K562 treated with DMSO at 1 percent for 4 hours (cell line): ENCODE measurements around the gene MPHOSPH8. TPM values are rescaled to one million over a fixed set of nuclear protein-coding genes. Genes with fewer than 3 reads are reported as not detected.

Experiments used
- total RNA-seq: library from RNA; unstranded; fragments of 300-600 nt; gene quantifications from 2 replicates; pipeline ENCODE4 v1.2.3, GENCODE V29; 2022; ENCODE audit not compliant: insufficient read depth

MPHOSPH8 gene
- 14.4 and 19.4 TPM in 2 replicates for total RNA-seq

GRCh38 chr13:19633479-19634255, at the start of gene MPHOSPH8:
Gene MPHOSPH8, plus strand, starts transcription at chr13:19633659. Its CDS starts 90 bp downstream, at chr13:19633749.

Other genes starting within 250 kb of the MPHOSPH8 start
- not detected in 2 replicates for gene TPTE2, start 72.1 kb upstream of the MPHOSPH8 start, total RNA-seq
- gene PSPC1, start 149.3 kb downstream of the MPHOSPH8 start, total RNA-seq: 45.5 and 49.7 TPM in 2 replicates
- gene ZMYM5, start 230.0 kb downstream of the MPHOSPH8 start, total RNA-seq: 3.3 and 5.8 TPM in 2 replicates